Astrocyte of the spinal cord (primary cell): ENCODE measurements around the gene NTRK2.

Experiments used
- DNase-seq: peaks from one replicate; pipeline ENCODE4 v3.0.0; 2011; ENCODE audit warnings: low read depth, low spot score
- H3K4me3 ChIP-seq: 2 replicates; pipeline ENCODE4 v1.5.1; 2011; ENCODE audit warnings: low read depth, mild to moderate bottlenecking, low read length, moderate library complexity
- in situ Hi-C: cut with HindIII; loops from 2 replicates; pipeline ENCODE4 v1.10.0; 2017; ENCODE audit warnings: low sequenced_read_pairs
- TF ChIP-seq, protein P1 (sequence below): IDR thresholded peaks from 2 replicates; pipeline ENCODE4 v1.5.1; 2012; ENCODE audit warnings: low read depth, mild to moderate bottlenecking, low read length, inconsistent platforms

The NTRK2 gene

DNA sequence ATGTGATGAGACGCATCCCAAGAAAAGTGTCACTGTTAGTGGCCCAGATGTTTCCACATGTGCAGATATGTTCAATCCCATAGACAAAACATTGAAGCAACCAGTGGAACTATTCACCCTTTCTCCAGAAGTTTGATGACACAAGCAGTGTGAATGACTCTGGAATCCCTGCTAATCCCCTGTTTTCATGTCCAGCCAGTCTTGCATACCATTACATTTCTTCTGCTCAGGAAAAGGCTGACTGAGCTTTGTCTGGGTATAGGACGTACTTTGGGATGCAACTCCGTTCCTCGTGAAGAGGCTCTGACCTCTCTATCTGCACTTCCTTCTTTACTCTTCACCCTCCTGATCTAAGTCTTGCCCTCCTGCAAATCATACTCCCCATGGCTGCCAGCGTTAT is 172.4 kb downstream of the NTRK2 start:
- in situ Hi-C loops = no loop called here
- H3K4me3 ChIP-seq = no peak overlapping the region
- no peak for DNase-seq
- TF ChIP-seq, protein P1, sequence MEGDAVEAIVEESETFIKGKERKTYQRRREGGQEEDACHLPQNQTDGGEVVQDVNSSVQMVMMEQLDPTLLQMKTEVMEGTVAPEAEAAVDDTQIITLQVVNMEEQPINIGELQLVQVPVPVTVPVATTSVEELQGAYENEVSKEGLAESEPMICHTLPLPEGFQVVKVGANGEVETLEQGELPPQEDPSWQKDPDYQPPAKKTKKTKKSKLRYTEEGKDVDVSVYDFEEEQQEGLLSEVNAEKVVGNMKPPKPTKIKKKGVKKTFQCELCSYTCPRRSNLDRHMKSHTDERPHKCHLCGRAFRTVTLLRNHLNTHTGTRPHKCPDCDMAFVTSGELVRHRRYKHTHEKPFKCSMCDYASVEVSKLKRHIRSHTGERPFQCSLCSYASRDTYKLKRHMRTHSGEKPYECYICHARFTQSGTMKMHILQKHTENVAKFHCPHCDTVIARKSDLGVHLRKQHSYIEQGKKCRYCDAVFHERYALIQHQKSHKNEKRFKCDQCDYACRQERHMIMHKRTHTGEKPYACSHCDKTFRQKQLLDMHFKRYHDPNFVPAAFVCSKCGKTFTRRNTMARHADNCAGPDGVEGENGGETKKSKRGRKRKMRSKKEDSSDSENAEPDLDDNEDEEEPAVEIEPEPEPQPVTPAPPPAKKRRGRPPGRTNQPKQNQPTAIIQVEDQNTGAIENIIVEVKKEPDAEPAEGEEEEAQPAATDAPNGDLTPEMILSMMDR = no peak

DNA sequence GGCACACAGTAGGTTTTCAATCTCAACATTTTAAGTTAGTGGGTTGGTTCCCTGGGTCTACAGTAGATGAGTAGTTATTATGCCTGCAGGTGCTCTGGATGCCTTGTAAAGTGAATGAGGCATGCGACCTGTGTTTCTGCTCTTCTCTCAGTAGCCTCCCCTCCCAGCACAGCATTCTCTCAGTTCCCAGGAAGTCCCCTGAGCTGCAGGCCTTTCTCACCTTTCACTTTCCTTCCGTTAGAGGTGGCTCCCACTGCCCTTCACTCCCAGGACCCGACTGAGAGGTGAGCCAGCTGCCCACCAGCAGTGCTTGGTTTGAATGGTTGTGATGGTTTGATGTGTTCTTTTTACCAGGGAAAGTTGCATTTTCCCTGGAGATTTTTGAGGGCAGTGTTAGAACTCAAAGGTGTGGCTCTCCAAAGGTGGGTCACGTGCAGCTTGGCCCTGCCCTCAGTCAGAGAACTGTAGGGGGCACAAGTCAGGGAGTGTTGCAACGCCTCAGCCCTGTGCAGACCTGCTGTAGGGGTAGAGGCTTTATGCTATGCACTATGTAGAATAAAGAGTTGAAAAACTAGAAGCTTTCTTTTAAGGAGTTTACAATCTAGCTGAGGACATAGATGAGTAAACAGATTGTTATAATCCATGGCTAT is 173.8 kb downstream of the NTRK2 start:
- H3K4me3 ChIP-seq = no peak overlapping the region
- DNase-seq = no peak
- TF ChIP-seq, protein P1 = no peak
- in situ Hi-C loops = no loop called here

DNA sequence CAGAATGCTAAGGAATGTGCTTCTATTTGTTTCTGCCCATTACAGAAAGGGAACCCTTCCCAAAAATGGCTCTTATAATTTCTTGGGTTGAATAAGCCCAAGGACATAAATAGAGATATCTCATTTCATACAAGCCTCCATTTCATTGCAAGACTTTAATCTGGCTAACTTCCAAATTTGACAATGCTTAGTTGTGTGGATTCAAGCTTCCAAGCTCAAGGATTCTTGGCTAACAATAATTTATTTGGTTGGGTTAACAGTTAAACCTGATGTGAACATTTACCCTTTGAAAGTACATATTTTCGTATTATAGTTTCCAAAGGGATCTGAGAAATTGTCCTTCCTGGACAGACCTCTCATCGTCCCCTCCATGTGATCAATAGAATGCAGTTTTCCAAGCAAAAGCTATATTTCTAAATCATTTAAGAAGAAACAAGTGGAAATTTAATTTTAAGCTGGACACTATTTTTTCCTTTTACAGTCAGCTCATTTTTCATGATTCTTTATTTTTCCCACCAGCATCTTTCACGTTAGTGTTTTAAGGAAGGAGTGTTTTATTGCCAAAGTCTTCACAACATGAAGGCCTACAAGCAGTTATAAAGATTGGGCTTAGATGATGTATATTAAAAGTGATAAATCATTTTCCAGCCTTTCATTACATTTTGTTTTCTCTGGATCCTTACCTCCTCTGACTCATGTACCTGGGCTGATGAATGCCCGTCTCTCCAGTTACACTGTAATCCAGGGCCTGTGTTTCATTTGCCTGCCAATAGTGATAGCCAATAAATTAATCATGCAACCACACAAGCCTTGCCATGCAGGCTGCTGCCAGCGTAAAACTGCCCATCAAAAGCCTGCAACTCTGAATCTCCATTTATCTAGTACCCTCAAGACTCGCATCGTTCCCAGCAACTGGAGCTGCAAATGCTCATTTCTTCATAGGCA is 176.7 kb downstream of the NTRK2 start:
- in situ Hi-C loops = no loop called here
- no peak overlapping the region for H3K4me3 ChIP-seq
- TF ChIP-seq, protein P1 = no peak
- no peak for DNase-seq

DNA sequence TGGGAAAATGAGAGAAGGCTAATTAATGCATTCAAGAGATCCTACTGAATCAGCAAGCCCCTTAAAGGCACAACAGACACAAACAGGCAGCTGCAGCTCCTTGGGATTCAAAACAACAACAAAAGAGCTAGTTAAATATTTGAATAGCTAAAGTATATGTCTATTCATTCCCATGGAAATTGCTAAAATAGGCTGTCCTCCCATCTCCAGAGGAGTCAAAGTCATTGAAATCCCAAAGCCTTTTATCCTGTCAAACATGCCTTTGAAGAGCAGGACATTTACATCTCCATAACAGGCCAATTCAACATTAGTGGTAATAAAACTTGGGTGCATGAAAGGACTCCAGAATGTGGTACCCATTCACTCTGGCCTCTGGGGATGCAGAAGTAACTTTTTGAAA is 177.4 kb downstream of the NTRK2 start:
- TF ChIP-seq, protein P1 = no peak
- in situ Hi-C loops = no loop called here
- DNase-seq = no peak
- H3K4me3 ChIP-seq = no peak overlapping the region

DNA sequence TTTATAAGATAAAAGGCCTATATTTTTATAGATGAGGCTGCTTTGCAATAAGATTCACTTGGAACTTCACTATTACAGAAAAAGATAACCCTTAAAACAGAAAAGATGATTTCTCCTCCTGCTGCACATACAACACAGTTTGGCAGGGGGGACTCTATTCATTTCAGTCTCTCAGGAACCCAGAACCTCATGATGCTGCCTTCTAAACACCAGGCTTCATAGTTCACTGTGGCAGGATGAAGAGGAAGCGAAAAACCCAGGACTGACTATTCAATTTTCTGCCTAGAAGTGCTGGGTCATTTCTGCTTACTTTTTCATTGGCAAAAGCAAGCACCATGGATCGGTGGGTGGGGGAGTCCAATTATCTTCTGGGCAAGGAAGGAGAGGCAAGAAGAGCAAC is 179.5 kb downstream of the NTRK2 start:
- in situ Hi-C loops = no loop called here
- TF ChIP-seq, protein P1 = no peak
- no peak for DNase-seq
- no peak overlapping the region for H3K4me3 ChIP-seq

DNA sequence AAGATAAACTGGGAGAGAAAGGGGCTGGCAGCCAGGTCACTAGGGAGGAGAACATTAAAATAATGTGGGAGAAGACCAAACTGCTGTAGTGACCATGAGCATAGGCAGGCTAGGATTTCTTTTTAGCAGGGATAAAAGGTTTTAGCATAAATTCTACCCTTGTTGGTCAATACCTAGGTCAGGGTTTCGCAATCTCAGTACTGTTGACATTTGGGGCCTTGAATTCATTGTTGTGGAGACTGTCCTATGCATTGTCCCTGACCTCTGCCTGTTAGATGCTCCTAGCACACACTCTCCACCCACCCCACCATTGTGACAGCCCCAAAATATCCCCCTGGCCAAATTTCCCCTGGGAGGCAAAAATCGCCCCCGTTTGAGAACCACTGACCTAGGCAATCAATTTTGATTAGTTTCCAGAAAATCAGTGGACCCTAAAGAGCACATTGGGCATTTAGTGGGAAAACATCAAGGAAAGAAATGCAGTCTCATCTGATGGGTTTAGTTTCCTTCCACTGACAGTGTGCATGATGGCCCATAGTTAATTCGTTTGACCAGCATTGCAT is 181.4 kb downstream of the NTRK2 start:
- H3K4me3 ChIP-seq = no peak overlapping the region
- DNase-seq = no peak
- in situ Hi-C loops = no loop called here
- TF ChIP-seq, protein P1 = no peak
